SK-N-SH treated with all-trans-retinoic acid at 6 μM for 48 hours (cell line): ENCODE results near the gene ARHGEF12.

Experiments
- ATAC-seq: fragments of 200-7000 bp; cut with Tn5 transposase; 3 replicates; pipeline ENCODE4 v1.9.1; 2020; ENCODE audit warnings: mild to moderate bottlenecking, moderate library complexity
- ARNTL ChIP-seq: fragments of 450-650 bp; formaldehyde crosslinking; IDR thresholded peaks from 2 replicates; pipeline ENCODE4 v1.5.0; 2020; ENCODE audit warnings: low read depth, mild to moderate bottlenecking, moderate library complexity, borderline replicate concordance
- BACH2 ChIP-seq: fragments of 250-450 bp; sonication (Bioruptor Pico); IDR thresholded peaks from 2 replicates; pipeline ENCODE4 v1.9.0; 2021; ENCODE audit warnings: mild to moderate bottlenecking, borderline replicate concordance
- CREB5 ChIP-seq: fragments of 250-450 bp; sonication (Bioruptor Pico); IDR thresholded peaks from 2 replicates; pipeline ENCODE4 v1.5.1; 2020; ENCODE audit warnings: low read depth, mild to moderate bottlenecking, moderate library complexity
- CSDC2 ChIP-seq: fragments of 250-450 bp; sonication (Bioruptor Pico); IDR thresholded peaks from 2 replicates; pipeline ENCODE4 v1.5.0; 2020; ENCODE audit warnings: mild to moderate bottlenecking, moderate library complexity
- CSRNP3 ChIP-seq: fragments of 250-450 bp; sonication (Bioruptor Pico); IDR thresholded peaks from 2 replicates; pipeline ENCODE4 v1.5.1; 2021; ENCODE audit warnings: mild to moderate bottlenecking, moderate library complexity
- ESRRG ChIP-seq: fragments of 250-450 bp; sonication (Bioruptor Pico); IDR thresholded peaks from 2 replicates; pipeline ENCODE4 v1.6.1; 2021; ENCODE audit warnings: mild to moderate bottlenecking
- GLIS3 ChIP-seq: fragments of 250-450 bp; sonication (Bioruptor Pico); IDR thresholded peaks from 2 replicates; pipeline ENCODE4 v1.5.0; 2020; ENCODE audit warnings: mild to moderate bottlenecking, moderate library complexity
- ISL1 ChIP-seq: fragments of 250-450 bp; sonication (Bioruptor Pico); IDR thresholded peaks from 2 replicates; pipeline ENCODE4 v2.1.2; 2022; ENCODE audit warnings: mild to moderate bottlenecking, moderate library complexity
- OSR1 ChIP-seq: fragments of 250-450 bp; sonication (Bioruptor Pico); IDR thresholded peaks from 2 replicates; pipeline ENCODE4 v1.8.0; 2022; ENCODE audit warnings: moderate library complexity, mild to moderate bottlenecking, inconsistent platforms
- PATZ1 ChIP-seq: fragments of 250-450 bp; sonication (Bioruptor Pico); IDR thresholded peaks from 2 replicates; pipeline ENCODE4 v1.8.0; 2020; ENCODE audit warnings: mild to moderate bottlenecking, moderate library complexity, borderline replicate concordance
- POU6F1 ChIP-seq: fragments of 250-450 bp; sonication (Bioruptor Pico); IDR thresholded peaks from 2 replicates; pipeline ENCODE4 v1.8.0; 2021; ENCODE audit warnings: low read depth, mild to moderate bottlenecking, moderate library complexity, borderline replicate concordance
- PPARA ChIP-seq: fragments of 250-450 bp; sonication (Bioruptor Pico); IDR thresholded peaks from 2 replicates; pipeline ENCODE4 v1.5.0; 2020; ENCODE audit warnings: mild to moderate bottlenecking, borderline replicate concordance
- RARB ChIP-seq: fragments of 250-450 bp; sonication (Bioruptor Pico); IDR thresholded peaks from 2 replicates; pipeline ENCODE4 v1.8.0; 2021; ENCODE audit warnings: mild to moderate bottlenecking, moderate library complexity
- TCF4 ChIP-seq: fragments of 250-450 bp; sonication (Bioruptor Pico); IDR thresholded peaks from 2 replicates; pipeline ENCODE4 v1.8.0; 2021; ENCODE audit warnings: mild to moderate bottlenecking, moderate library complexity, borderline replicate concordance
- TOX ChIP-seq: fragments of 250-450 bp; sonication (Bioruptor Pico); IDR thresholded peaks from 2 replicates; pipeline ENCODE4 v1.8.0; 2021; ENCODE audit warnings: mild to moderate bottlenecking, moderate library complexity, borderline replicate concordance
- TSHZ2 ChIP-seq: fragments of 250-450 bp; sonication (Bioruptor Pico); IDR thresholded peaks from 2 replicates; pipeline ENCODE4 v1.5.0; 2020; ENCODE audit warnings: mild to moderate bottlenecking, moderate library complexity
- ZC3H10 ChIP-seq: fragments of 250-450 bp; sonication (Bioruptor Pico); IDR thresholded peaks from 2 replicates; pipeline ENCODE4 v1.5.1; 2021; ENCODE audit warnings: mild to moderate bottlenecking, moderate library complexity
- ZFP3 ChIP-seq: fragments of 250-450 bp; sonication (Bioruptor Pico); IDR thresholded peaks from 2 replicates; pipeline ENCODE4 v1.5.0; 2020; ENCODE audit warnings: mild to moderate bottlenecking, moderate library complexity
- ZFP30 ChIP-seq: fragments of 450-650 bp; formaldehyde crosslinking; IDR thresholded peaks from 2 replicates; pipeline ENCODE4 v1.5.0; 2022; ENCODE audit warnings: mild to moderate bottlenecking, moderate library complexity
- ZNF565 ChIP-seq: fragments of 450-650 bp; formaldehyde crosslinking; conservative IDR thresholded peaks from 2 replicates; pipeline ENCODE4 v1.5.0; 2020; ENCODE audit warnings: low read depth, mild to moderate bottlenecking, moderate library complexity
- ZNF70 ChIP-seq: fragments of 450-650 bp; formaldehyde crosslinking; IDR thresholded peaks from 2 replicates; pipeline ENCODE4 v1.5.0; 2020; ENCODE audit warnings: mild to moderate bottlenecking, moderate library complexity

ARHGEF12 gene

GRCh38 chr11:120532832-120533196, 196.6 kb downstream of the ARHGEF12 start (continued):
- TF ChIP-seq TSHZ2 (CRISPR knock-in tag): no peak
- no peak for TF ChIP-seq TCF4 (CRISPR knock-in tag)
- TF ChIP-seq GLIS3: no peak
- no peak for TF ChIP-seq ZC3H10
- no peak for TF ChIP-seq RARB (CRISPR knock-in tag)
- TF ChIP-seq ESRRG (CRISPR knock-in tag): no peak

- TF ChIP-seq ZNF70 (CRISPR knock-in tag) (no peak), ZC3H10 (no peak), ISL1 (CRISPR knock-in tag) (no peak), PPARA (CRISPR knock-in tag) (no peak), OSR1 (CRISPR knock-in tag) (no peak), ZFP30 (CRISPR knock-in tag) (no peak)
- no peak for ATAC-seq
Observed at GRCh38 chr11:120536091-120536796, 200.0 kb downstream of the ARHGEF12 start.

GRCh38 chr11:120536797-120537169, 200.6 kb downstream of the ARHGEF12 start:
- no peak for ATAC-seq

GRCh38 chr11:120537996-120538395, 201.8 kb downstream of the ARHGEF12 start:
- ATAC-seq: no peak
- TF ChIP-seq PPARA (CRISPR knock-in tag): no peak
- no peak for TF ChIP-seq ZNF565 (CRISPR knock-in tag)
- TF ChIP-seq CSDC2 (CRISPR knock-in tag): no peak
- TF ChIP-seq PATZ1 (CRISPR knock-in tag): no peak
- TF ChIP-seq CSRNP3 (CRISPR knock-in tag): no peak
- TF ChIP-seq ARNTL (CRISPR knock-in tag): no peak
- TF ChIP-seq ESRRG (CRISPR knock-in tag): no peak
- no peak for TF ChIP-seq ISL1 (CRISPR knock-in tag)
- no peak for TF ChIP-seq ZNF70 (CRISPR knock-in tag)
- no peak for TF ChIP-seq TCF4 (CRISPR knock-in tag)
- no peak for TF ChIP-seq GLIS3
- TF ChIP-seq CREB5 (CRISPR knock-in tag): no peak
- no peak for TF ChIP-seq RARB (CRISPR knock-in tag)
- TF ChIP-seq ZFP30 (CRISPR knock-in tag): no peak
- no peak for TF ChIP-seq TOX (CRISPR knock-in tag)
- no peak for TF ChIP-seq POU6F1 (CRISPR knock-in tag)
- TF ChIP-seq ZC3H10: no peak
- TF ChIP-seq BACH2 (CRISPR knock-in tag): no peak
- TF ChIP-seq ZFP3 (CRISPR knock-in tag): no peak
- no peak for TF ChIP-seq TSHZ2 (CRISPR knock-in tag)

More at GRCh38 chr11:120536797-120537169, 200.6 kb downstream of the ARHGEF12 start:
- TF ChIP-seq TCF4 (CRISPR knock-in tag) (no peak), ZFP3 (CRISPR knock-in tag) (no peak), ESRRG (CRISPR knock-in tag) (no peak)
